CD4-positive, alpha-beta T cell (primary cell): ENCODE results near the gene ST6GAL2. TPM values are rescaled to one million over a fixed set of nuclear protein-coding genes. Genes with fewer than 3 reads are reported as not detected.

ENCODE experiments used
- ATAC-seq: fragments of 200-7000 bp; cut with Tn5 transposase; one replicate; pipeline ENCODE4 v1.10.0; 2022; ENCODE audit warnings: mild to moderate bottlenecking; ENCODE audit not compliant: poor library complexity
- CTCF ChIA-PET: fragments of 350-600 bp; sonication (Branson Sonifier 250); formaldehyde crosslinking; loops from one replicate; lab custom pipeline; 2021; ENCODE audit warnings: antibody characterized with exemption, inconsistent platforms; lab: Charles Lee
- POLR2A ChIA-PET: fragments of 350-600 bp; sonication (Branson Sonifier 250); formaldehyde crosslinking; loops from one replicate; lab custom pipeline; 2021; ENCODE audit warnings: antibody characterized with exemption, inconsistent platforms; lab: Charles Lee
- DNase-seq, 14 experiments: peaks; one replicate each; pipeline ENCODE4 v3.0.0-alpha.2; 2013 to 2020; ENCODE audit warnings: mixed read lengths in 2 of 14
- H3K27ac ChIP-seq, 2 donors: one replicate each; pipeline versions ENCODE4 v1.5.1 to v1.7.0; 2013; ENCODE audit warnings: low read length in 2 of 2, low read depth in 1 of 2, mild to moderate bottlenecking in 1 of 2
- H3K27me3 ChIP-seq, 2 experiments: 1 replicate in 1 of 2; 2 replicates in 1 of 2; pipeline versions ENCODE4 v1.6.1 to v1.7.0; 2013; ENCODE audit warnings: low read length in 2 of 2, control low read depth in 1 of 2, mild to moderate bottlenecking in 1 of 2, moderate library complexity in 1 of 2; ENCODE audit not compliant: insufficient read depth in 2 of 2, control insufficient read depth in 1 of 2
- H3K36me3 ChIP-seq: one replicate; pipeline ENCODE4 v1.6.1; 2013; ENCODE audit warnings: low read length, control low read depth; ENCODE audit not compliant: insufficient read depth
- H3K4me1 ChIP-seq: one replicate; pipeline ENCODE4 v1.6.1; 2013; ENCODE audit warnings: low read length, control low read depth; ENCODE audit not compliant: insufficient read depth
- H3K4me3 ChIP-seq: one replicate; pipeline ENCODE4 v1.5.1; 2013; ENCODE audit warnings: mild to moderate bottlenecking, low read length, moderate library complexity
- H3K9me3 ChIP-seq, 2 experiments: 1 replicate in 1 of 2; 2 replicates in 1 of 2; pipeline versions ENCODE4 v1.6.1 to v1.7.0; 2013; ENCODE audit warnings: low read length in 2 of 2, mild to moderate bottlenecking in 2 of 2, control low read depth in 1 of 2, moderate library complexity in 1 of 2; ENCODE audit not compliant: control insufficient read depth in 1 of 2, insufficient read depth in 1 of 2
- H3K27ac Mint-ChIP-seq: one replicate; pipeline ENCODE4 v1.8.0; 2020; ENCODE audit warnings: mixed read lengths
- H3K27me3 Mint-ChIP-seq: one replicate; pipeline ENCODE4 v1.8.0; 2021; ENCODE audit warnings: mixed read lengths
- H3K36me3 Mint-ChIP-seq: one replicate; pipeline ENCODE4 v1.8.0; 2021; ENCODE audit warnings: low read depth, mixed read lengths
- H3K4me1 Mint-ChIP-seq: one replicate; pipeline ENCODE4 v1.8.0; 2021; ENCODE audit warnings: low read depth, mixed read lengths
- H3K4me3 Mint-ChIP-seq: one replicate; pipeline ENCODE4 v1.8.0; 2020; ENCODE audit warnings: mild to moderate bottlenecking, mixed read lengths
- H3K9me3 Mint-ChIP-seq: one replicate; pipeline ENCODE4 v1.8.0; 2020; ENCODE audit warnings: mixed read lengths
- CTCF ChIP-seq: fragments of 200-600 bp; IDR thresholded peaks from one replicate; pipeline ENCODE4 v1.8.0; 2022; ENCODE audit warnings: antibody characterized with exemption, mild to moderate bottlenecking
- intact Hi-C, 2 experiments: fragments of 100-400 bp; cut with DNase I in 1 of 2; cut with micrococcal nuclease in 1 of 2; formaldehyde crosslinking; loops; one replicate each; pipeline versions ENCODE4 v1.15.1 to v1.9.0; 2023 to 2025; cut with DNase I, micrococcal nuclease
- total RNA-seq, 174 experiments: library from RNA in 2 of 174; stranded (reverse) in 2 of 174; gene quantifications; one replicate each; pipeline ENCODE4 v1.2.3 and lab custom pipeline; 2021 to 2026

Gene ST6GAL2
- total RNA-seq, 2 experiments from 2014 or later, result not detected

GRCh38 chr2:106882673-106883072 lies 3.3 kb downstream of the ST6GAL2 start:
- no peaks in the 10 kb centered on the region for H3K9me3 Mint-ChIP-seq
- Histone ChIP-seq H3K27me3 (peaks cover 18 to 22% of the 10 kb centered on the region in 2 experiments), H3K27ac (no peak overlapping the region), H3K4me1 (no peaks in the 10 kb centered on the region), H3K4me3 (no peak overlapping the region), H3K9me3 (peaks cover 0 to 11% of the 10 kb centered on the region in 2 experiments), H3K36me3 (no peaks in the 10 kb centered on the region)
- H3K4me1 Mint-ChIP-seq, result no peaks in the 10 kb centered on the region
- intact Hi-C loops, result no loop called here
- DNase-seq (no peak), ATAC-seq (no peak)
- TF ChIP-seq CTCF, result no peak
- peaks cover 51% of the 10 kb centered on the region for H3K27me3 Mint-ChIP-seq
- H3K36me3 Mint-ChIP-seq, result no peaks in the 10 kb centered on the region
- POLR2A ChIA-PET, result no interaction called here
- CTCF ChIA-PET, result no interaction called here
- no peak overlapping the region for H3K4me3 Mint-ChIP-seq
- H3K27ac Mint-ChIP-seq, result no peak overlapping the region

- intact Hi-C loops, result no loop called here
- ATAC-seq, result no peak
Observed at GRCh38 chr2:106878206-106878605, 7.8 kb downstream of the ST6GAL2 start.

GRCh38 chr2:106876699-106877098 lies 9.3 kb downstream of the ST6GAL2 start:
- Histone ChIP-seq H3K4me3 (no peak overlapping the region), H3K27me3 (no peaks in the 10 kb centered on the region), H3K9me3 (no peaks in the 10 kb centered on the region), H3K4me1 (no peaks in the 10 kb centered on the region), H3K27ac (no peak overlapping the region), H3K36me3 (no peaks in the 10 kb centered on the region)
- no peak for DNase-seq
- Mint-ChIP-seq H3K36me3 (no peaks in the 10 kb centered on the region), H3K27me3 (peaks cover 16% of the 10 kb centered on the region), H3K27ac (no peak overlapping the region), H3K4me3 (no peak overlapping the region), H3K9me3 (no peaks in the 10 kb centered on the region), H3K4me1 (no peaks in the 10 kb centered on the region)
- no peak for ATAC-seq
- intact Hi-C loops, result no loop called here
- POLR2A ChIA-PET, result no interaction called here
- CTCF ChIA-PET, result no interaction called here
- TF ChIP-seq CTCF, result no peak

More at GRCh38 chr2:106878206-106878605, 7.8 kb downstream of the ST6GAL2 start:
- POLR2A ChIA-PET, result no interaction called here
- no peak for DNase-seq
- Mint-ChIP-seq H3K36me3 (no peaks in the 10 kb centered on the region), H3K9me3 (no peaks in the 10 kb centered on the region), H3K4me1 (no peaks in the 10 kb centered on the region), H3K4me3 (no peak overlapping the region), H3K27ac (no peak overlapping the region), H3K27me3 (peaks cover 28% of the 10 kb centered on the region)
- CTCF ChIA-PET, result no interaction called here
- Histone ChIP-seq H3K9me3 (no peaks in the 10 kb centered on the region), H3K27ac (no peak overlapping the region), H3K36me3 (no peaks in the 10 kb centered on the region), H3K4me1 (no peaks in the 10 kb centered on the region), H3K27me3 (no peaks in the 10 kb centered on the region), H3K4me3 (no peak overlapping the region)
- no peak for TF ChIP-seq CTCF
